Breast epithelium (tissue), 3 donors: ENCODE results near the gene CYP2C18.

Experiments used
- CTCF ChIP-seq, 3 donors: fragments of 450-650 bp; IDR thresholded peaks; one replicate each; pipeline ENCODE4 v1.5.1; 2016 to 2017; ENCODE audit warnings: antibody characterized with exemption in 3 of 3, mild to moderate bottlenecking in 3 of 3, moderate library complexity in 3 of 3
- POLR2A ChIP-seq: fragments of 450-650 bp; IDR thresholded peaks from one replicate; pipeline ENCODE4 v1.6.1; 2016; ENCODE audit warnings: antibody characterized with exemption, mild to moderate bottlenecking, moderate library complexity
- POLR2AphosphoS5 ChIP-seq, 3 donors: sonication (generic); formaldehyde crosslinking; IDR thresholded peaks; one replicate each; pipeline ENCODE4 v1.6.1; 2017; ENCODE audit warnings: antibody characterized with exemption in 3 of 3

DNA sequence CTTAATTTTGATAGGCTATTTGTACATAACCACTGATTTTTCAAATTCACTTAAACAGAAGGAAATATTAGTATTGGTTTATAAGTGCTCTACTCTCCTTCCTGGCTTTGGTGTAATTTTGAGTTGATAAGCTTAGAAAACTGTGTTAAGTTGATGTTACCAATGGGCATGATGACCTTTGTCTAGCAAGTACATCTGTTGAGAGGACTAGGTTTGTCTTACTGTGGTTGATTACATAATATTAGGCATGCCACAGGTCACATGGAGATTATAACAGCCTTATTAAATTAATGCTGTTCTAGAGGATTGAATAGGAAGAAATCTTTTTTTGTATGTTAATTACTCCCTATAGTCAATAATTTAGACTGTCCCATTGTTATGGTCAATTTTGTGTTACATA is 27.0 kb downstream of the CYP2C18 start:
- no peak for TF ChIP-seq CTCF (IDR thresholded peaks at IDR 0.05)
- TF ChIP-seq POLR2A = no peak
- TF ChIP-seq POLR2AphosphoS5 (IDR thresholded peaks at IDR 0.05) = no peak
